GM12864 (cell line): ENCODE measurements around the gene CNN2.

Experiments used
- DNase-seq: peaks from one replicate; pipeline ENCODE4 v3.0.0-alpha.2; 2011; ENCODE audit warnings: low read depth
- H3K4me3 ChIP-seq: 2 replicates; pipeline ENCODE4 v1.5.1; 2011; ENCODE audit warnings: mild to moderate bottlenecking, low read depth, low read length, control low read depth
- TF ChIP-seq, protein P1 (sequence below): IDR thresholded peaks from 2 replicates; pipeline ENCODE4 v1.5.1; 2011; ENCODE audit warnings: low read depth, mild to moderate bottlenecking, moderate library complexity, low read length, control low read depth, inconsistent platforms; ENCODE audit errors: missing control alignments

Gene CNN2

DNA sequence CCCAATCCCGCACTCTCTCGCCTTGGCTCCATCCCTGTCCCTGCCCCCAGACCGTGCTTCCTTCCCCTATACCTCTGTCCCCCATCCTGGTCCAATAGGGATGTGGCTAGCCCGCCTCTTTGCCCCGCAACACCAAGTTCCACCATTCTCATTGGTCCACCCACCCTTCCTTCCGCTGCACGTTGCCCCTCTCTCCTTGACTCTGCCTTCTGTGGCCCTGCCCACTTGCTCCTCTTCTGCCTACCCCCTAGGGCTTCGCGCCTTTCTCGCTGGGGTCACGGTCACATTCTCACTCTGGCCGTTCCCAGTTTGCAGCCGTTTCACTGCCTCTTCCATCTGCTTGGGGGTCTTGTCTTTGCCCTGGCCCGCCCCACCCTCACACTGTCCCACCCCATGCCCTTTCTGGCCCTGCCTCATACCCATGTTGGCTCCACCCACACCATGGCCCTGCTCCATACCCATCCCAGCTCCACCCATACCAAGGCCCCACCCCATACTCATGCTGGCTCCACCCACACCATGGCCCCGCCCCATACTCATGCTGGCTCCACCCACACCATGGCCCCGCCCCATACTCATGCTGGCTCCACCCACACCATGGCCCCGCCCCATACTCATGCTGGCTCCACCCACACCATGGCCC lies 36.1 kb downstream of the CNN2 start:
- no peak overlapping the region for H3K4me3 ChIP-seq
- TF ChIP-seq, protein P1, sequence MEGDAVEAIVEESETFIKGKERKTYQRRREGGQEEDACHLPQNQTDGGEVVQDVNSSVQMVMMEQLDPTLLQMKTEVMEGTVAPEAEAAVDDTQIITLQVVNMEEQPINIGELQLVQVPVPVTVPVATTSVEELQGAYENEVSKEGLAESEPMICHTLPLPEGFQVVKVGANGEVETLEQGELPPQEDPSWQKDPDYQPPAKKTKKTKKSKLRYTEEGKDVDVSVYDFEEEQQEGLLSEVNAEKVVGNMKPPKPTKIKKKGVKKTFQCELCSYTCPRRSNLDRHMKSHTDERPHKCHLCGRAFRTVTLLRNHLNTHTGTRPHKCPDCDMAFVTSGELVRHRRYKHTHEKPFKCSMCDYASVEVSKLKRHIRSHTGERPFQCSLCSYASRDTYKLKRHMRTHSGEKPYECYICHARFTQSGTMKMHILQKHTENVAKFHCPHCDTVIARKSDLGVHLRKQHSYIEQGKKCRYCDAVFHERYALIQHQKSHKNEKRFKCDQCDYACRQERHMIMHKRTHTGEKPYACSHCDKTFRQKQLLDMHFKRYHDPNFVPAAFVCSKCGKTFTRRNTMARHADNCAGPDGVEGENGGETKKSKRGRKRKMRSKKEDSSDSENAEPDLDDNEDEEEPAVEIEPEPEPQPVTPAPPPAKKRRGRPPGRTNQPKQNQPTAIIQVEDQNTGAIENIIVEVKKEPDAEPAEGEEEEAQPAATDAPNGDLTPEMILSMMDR, result no peak
- no peak for DNase-seq

DNA sequence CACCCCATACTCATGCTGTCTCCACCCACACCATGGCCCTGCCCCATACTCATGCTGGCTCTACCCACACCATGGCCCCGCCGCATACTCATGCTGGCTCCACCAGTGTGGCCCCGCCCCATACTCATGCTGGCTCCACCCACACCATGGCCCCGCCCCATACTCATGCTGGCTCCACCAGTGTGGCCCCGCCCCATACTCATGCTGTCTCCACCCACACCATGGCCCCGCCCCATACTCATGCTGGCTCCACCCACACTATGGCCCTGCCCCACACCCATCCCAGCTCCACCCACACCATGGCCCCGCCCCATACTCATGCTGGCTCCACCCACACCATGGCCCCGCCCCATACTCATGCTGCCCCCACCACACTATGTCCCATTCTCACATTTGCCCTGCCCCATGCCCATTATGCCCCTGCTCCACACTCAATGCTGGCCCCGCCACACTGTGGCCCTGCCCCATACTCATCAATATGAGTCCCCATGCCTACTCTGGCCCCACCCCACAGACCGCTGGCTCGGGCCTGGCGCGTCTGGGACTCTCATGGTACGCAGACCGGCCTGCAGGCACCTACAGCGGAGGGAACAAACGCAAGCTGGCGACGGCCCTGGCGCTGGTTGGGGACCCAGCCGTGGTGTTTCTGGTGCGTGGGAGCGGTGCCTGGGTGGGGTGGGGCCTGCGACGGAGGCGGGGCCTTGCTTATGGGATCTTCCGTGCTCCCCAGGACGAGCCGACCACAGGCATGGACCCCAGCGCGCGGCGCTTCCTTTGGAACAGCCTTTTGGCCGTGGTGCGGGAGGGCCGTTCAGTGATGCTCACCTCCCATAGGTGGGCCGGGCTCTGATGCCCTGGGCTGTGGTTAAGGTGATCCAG lies 36.9 kb downstream of the CNN2 start:
- TF ChIP-seq, protein P1, result no peak
- peak; percentile 77 for DNase-seq
- no peak overlapping the region for H3K4me3 ChIP-seq

DNA sequence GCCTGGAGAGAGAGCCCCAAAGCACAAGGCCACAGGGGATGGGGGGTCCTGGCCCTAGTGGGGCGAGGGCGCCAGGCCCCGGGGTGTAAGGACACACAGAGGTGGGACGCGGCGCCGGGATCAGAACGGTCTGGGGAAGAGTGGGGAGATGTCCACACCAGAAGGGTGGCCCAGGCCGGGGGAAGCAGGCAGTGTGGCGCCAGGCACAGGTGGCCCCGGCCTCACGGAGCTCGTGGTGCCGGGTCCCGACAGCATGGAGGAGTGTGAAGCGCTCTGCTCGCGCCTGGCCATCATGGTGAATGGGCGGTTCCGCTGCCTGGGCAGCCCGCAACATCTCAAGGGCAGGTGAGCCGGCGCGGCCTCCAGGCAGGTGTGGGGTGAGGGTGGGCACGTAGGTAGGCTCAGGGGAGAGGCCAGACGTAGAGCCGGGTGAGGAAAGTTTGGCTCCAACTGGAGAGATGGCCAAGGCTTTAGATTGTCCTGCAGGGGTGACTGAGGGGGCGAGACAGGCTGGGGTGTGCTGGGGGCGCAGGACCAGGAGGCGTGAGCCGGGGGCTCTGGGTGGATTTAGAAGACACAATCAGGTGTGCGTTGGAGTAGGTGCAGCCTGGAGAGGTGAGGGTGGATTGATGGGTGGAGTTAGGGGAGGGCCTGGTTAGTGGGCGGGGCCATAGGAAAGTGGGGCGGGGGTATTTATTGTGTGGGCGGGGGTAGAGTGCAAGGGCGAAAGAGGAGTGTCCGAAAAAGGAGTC lies 37.7 kb downstream of the CNN2 start:
- TF ChIP-seq, protein P1, result no peak
- H3K4me3 ChIP-seq, result no peak overlapping the region
- DNase-seq, result no peak

DNA sequence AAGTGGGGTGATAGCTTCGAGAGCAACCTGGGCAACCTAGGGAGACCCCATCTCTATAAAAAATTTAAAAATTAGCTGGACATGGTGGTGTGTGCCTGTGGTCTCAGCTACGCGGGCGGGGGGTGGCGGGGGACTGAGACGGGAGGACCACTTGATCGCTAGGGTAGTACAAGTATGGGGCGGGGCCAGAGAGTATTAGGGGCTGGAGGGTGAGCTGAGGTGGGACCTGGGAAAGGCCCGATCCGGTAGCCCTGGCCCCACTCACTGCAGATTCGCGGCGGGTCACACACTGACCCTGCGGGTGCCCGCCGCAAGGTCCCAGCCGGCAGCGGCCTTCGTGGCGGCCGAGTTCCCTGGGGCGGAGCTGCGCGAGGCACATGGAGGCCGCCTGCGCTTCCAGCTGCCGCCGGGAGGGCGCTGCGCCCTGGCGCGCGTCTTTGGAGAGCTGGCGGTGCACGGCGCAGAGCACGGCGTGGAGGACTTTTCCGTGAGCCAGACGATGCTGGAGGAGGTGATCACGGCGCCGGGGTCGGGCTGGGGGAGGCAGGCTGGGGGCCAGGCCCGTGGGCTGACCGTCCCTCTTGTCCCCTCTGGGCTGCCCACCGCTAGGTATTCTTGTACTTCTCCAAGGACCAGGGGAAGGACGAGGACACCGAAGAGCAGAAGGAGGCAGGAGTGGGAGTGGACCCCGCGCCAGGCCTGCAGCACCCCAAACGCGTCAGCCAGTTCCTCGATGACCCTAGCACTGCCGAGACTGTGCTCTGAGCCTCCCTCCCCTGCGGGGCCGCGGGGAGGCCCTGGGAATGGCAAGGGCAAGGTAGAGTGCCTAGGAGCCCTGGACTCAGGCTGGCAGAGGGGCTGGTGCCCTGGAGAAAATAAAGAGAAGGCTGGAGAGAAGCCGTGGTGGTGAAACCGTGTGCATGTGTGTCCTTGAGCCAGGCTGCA lies 38.5 kb downstream of the CNN2 start:
- TF ChIP-seq, protein P1, result peak; percentile 91
- no peak for DNase-seq
- H3K4me3 ChIP-seq, result no peak overlapping the region

DNA sequence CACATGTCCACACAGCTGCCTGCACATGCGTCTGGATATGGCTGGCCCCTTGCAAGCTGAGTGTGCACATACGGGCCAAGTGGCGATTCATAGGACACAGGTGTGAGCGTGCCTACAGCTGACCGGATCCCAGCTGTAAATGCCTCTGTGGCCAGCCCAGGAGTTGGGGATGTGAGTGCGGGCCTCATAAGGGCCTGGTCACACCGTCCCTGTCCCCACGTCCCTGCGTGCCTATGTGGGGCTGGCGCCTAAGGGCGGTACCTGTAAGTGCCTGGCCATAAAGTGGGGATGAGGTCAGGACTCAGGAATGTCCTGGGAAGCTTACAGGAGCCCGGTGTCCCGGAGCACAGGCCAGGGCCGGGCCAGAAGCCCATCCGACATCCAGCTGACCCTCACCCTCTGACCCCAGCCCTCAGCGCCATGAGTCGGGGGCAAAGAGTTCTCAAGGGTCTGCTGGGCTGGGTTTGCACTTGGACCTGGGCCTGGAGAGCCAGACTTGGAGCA lies 39.2 kb downstream of the CNN2 start:
- TF ChIP-seq, protein P1, result no peak
- no peak for DNase-seq
- no peak overlapping the region for H3K4me3 ChIP-seq

DNA sequence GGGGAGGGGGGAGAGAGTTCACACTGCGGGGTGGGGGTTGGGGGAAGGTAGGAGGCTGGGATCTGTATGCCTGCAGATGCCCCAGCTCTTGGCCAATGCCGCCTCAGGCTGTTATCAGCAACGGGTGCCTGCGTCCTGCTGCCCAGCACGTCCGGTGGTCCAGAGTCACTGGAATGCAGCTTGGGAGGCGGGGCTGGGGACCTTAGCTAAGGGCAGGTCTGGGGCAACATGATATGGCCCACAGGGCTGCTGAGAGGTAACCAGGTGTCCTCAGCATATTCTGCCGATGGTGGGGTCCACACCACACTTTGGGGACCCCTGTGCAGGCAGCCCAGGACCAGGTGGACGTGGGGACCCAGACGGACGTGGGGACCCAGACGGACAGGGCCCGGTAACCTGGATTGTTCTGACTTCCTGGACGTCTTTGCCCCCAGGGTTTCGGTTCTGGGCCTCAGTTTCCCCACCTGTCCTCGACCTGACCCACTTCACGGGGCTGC lies 39.9 kb downstream of the CNN2 start:
- TF ChIP-seq, protein P1, result no peak
- DNase-seq, result no peak
- peak overlapping the region; percentile 94 for H3K4me3 ChIP-seq
